Endometrial microvascular endothelial cells (primary cell): Measurements from ENCODE around the gene IL1A. TPM values are rescaled to one million over a fixed set of nuclear protein-coding genes. Genes with fewer than 3 reads are reported as not detected.
"Not testable (repeated sequence)": the region's sequence is repeated elsewhere in the genome, so short reads cannot be mapped to it uniquely, and the experiment has no call there.

Experiments
- in situ Hi-C: cut with HindIII; loops from 2 replicates; pipeline ENCODE4 v1.10.0; 2017; ENCODE audit warnings: low sequenced_read_pairs, low pct_unique_long_range_greater_than_20kb; ENCODE audit errors: inconsistent ontology term
- total RNA-seq: library from RNA; depleted of rRNA; stranded (reverse); fragments of >200 nt; gene quantifications from one replicate; pipeline ENCODE4 v1.2.3, GENCODE V29; 2015; ENCODE audit errors: inconsistent ontology term

The IL1A gene, protein sequence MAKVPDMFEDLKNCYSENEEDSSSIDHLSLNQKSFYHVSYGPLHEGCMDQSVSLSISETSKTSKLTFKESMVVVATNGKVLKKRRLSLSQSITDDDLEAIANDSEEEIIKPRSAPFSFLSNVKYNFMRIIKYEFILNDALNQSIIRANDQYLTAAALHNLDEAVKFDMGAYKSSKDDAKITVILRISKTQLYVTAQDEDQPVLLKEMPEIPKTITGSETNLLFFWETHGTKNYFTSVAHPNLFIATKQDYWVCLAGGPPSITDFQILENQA
- 0.65 TPM for total RNA-seq

DNA sequence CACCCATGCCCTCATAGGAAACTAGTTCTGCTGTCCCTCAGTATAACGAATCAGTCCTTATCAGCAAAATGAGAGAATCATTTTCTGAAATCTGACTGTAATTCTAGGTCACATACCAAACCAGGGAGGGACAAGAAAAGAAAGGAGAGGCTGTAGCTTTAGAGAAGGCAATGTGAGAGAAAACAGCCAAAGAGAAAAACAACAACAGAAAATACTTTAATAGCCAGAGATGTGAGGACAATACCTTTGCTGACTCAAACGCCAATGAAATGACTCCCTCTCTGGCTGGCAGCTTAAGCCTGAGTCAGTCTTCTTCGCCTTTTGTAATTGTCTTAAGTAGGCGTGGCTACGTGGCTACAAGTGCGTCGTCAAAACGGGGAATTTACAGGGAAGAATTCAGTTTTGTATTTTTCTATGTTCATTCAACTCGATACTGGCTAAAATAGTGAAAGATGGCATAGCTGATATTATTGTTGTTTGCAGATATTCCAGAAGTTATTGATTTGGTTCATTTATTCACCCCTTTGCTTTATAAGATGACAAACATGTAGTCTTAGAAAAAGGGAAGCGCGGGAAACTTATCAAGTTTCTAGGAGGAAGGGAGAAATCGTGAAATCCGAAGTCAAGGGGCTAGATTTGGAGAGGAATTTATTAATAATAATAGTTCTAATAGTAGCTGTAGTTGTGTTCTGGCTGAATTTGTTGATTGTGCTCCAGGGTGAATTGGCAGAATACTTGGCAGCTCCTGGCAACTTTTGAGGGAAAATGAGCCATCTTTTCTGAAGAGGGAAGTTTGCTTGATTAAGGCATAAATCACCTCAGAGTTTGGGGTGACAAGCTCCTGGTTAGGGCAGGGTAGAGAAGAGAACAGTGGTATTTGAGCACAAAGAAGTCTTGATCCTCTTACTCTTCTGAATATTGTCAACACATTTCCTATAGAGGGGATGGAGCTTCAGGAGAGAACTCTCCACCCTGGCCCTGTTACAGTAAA lies at the start of gene IL1A:
Gene IL1A (minus strand): TSS at position 295 of the 991 bp plus-strand sequence. CDS start 723 bp downstream, outside the sequence.
- in situ Hi-C loops: no loop called here

DNA sequence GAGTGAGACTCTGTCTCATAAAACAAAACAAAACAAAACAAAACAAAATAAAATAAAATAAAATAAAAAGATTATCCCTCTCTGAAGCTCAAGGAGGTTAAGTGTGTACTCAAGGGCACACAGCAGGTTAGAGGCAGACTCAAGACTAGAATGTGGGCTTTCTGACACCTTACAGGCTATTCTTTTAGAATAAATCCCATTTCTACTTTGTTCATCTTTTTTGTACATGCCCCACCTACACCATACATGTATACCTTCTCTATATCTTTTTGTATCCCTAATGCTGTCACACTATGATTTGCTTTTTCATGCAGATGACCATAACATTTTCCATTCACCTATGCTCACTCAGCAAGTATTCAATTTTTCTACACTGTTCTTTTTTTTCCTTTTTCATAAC lies 49.7 kb upstream of the IL1A start:
- in situ Hi-C loops: no loop called here

DNA sequence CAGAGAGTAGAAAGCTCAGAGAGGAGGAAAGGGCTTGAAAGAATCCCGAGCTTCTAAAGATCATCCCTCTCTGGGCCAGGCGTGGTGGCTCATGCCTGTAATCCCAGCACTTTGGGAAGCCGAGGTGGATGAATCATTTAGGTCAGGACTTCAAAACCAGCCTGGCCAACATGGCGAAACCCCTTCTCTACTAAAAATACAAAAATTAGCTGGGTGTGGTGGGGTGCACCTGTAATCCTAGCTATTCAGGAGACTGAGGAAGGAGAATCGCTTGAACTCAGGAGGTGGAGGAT lies 49.3 kb upstream of the IL1A start:
- in situ Hi-C loops: not testable (repeated sequence)

DNA sequence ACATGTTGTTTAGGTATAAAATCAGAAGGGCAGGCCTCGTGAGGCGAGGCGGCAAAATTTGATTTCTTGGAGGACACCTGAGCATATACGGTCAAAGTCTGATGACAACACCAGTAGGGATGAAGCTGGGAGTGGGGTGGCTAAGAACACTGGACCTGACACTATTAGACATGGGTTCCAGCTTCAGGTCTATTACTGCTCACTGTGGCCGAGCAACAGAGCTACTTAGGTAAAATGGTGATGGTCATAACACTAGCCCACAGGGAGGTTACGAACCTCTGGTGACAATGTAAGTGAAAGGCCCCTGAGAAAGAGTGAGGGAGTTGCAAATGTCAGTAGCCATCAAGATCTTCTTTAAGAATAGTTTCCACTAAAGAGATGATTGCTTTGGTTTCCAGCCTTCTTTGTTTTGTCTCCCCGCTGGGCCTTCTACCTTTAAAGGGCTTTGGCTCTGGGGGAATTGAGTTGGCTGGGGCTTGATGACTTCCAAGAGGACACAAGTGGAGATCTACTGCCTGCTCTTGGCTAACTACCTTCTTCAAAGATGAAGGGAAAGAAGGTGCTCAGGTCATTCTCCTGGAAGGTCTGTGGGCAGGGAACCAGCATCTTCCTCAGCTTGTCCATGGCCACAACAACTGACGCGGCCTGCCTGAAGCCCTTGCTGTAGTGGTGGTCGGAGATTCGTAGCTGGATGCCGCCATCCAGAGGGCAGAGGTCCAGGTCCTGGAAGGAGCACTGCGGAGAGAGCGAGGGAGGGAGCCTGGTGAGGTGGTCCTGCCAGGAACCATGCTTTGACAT lies 48.7 kb upstream of the IL1A start:
- in situ Hi-C loops: no loop called here

DNA sequence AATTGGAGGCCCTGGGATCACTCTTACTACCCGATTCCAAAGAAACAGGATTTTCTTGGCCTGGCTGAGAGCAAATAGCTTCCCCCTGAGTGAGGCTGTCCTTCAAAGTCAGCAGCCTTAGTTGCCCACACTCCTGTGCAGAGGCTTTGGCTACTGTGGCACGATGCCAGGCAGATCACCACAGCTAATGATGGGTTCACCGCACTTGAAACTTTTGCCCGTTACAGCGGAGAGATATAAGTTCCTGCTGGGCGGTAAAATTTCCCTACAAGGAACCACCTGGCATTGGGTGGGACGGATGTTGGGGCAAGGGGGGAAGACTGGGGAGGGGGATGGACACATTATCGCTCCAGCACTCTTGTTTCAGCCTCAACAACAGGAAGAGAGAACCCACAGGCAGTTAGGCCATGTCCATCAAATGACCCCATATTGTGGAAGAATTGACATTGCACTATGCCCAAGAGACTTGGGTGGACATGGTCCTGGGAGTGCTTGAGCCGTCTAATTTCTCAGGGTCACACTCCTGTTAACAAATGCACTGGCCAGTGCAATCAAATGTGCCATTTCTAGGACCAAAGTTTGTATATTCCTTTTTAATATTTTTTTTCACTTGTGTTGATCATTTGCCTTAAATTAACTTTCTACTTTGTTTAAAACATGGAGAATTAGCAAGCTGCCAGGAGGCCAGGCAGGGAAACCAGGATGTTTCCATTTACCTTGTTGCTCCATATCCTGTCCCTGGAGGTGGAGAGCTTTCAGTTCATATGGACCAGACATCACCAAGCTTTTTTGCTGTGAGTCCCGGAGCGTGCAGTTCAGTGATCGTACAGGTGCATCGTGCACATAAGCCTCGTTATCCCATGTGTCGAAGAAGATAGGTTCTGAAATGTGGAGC lies 47.9 kb upstream of the IL1A start:
- in situ Hi-C loops: no loop called here

DNA sequence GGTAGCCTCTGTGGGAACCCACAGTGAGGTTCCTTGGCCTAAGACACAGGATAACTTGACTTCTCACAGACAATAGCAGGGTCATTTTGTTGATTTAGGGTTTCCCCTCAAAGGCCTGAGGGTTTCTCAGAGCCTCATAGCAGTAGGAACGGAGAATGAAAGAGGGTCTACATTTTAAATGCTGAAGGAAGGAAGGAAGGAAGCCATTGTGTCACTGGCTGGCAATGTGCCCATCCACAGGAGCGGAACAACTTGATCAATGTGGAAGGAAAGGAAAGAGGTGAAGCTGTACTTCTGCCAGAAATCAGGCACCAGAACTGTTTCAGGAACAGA lies 47.2 kb upstream of the IL1A start:
- in situ Hi-C loops: no loop called here

DNA sequence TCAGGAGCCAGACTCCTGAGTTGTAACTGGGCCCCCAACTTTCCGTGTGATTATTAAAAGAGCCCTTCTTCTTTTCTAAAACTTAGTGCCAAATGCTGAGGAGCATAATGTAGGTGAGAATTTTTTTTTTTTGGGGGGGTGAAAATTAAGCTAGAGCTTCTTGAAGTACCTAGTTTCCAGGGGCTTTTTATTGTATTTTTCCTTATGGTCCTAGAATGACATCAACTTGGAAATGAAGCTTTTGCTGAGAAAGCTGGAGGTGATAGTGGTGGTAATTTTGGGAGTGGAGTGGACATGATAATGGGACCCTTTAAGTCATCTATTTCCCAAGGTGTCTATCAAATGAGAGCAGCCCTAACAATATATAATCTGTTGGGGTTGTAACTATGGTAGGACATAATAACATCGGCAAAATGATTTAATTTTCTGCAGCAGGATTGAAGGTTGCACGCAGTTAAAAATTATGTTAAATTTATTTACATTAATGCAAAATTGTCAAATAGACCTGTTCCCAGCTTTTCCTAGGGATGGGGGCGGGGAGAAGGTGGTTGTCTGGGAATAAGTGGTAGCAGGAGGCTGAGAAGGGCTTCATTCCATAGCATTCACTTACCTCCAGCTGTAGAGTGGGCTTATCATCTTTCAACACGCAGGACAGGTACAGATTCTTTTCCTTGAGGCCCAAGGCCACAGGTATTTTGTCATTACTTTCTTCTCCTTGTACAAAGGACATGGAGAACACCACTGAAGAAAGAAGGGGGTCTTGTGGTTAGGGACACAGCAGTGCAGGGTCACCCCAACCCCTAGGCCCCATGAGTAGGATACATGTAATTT lies 46.6 kb upstream of the IL1A start:
- in situ Hi-C loops: no loop called here

DNA sequence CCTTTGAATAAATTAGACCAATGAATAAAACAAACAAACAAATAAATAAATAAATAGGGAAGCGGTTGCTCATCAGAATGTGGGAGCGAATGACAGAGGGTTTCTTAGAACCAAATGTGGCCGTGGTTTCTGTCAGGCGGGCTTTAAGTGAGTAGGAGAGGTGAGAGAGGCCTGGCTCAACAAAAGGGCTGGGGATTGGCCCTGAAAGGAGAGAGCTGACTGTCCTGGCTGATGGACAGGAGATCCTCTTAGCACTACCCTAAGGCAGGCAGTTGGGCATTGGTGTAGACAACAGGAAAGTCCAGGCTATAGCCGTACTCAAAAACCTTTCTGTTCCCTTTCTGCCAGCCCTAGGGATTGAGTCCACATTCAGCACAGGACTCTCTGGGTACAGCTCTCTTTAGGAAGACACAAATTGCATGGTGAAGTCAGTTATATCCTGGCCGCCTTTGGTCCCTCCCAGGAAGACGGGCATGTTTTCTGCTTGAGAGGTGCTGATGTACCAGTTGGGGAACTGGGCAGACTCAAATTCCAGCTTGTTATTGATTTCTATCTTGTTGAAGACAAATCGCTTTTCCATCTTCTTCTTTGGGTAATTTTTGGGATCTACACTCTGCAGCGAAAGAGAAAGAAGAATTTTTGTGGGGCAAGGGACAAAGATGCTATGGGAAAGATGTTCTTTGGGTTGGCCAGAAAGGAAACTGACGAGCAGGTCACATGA lies 45.8 kb upstream of the IL1A start:
- in situ Hi-C loops: no loop called here

DNA sequence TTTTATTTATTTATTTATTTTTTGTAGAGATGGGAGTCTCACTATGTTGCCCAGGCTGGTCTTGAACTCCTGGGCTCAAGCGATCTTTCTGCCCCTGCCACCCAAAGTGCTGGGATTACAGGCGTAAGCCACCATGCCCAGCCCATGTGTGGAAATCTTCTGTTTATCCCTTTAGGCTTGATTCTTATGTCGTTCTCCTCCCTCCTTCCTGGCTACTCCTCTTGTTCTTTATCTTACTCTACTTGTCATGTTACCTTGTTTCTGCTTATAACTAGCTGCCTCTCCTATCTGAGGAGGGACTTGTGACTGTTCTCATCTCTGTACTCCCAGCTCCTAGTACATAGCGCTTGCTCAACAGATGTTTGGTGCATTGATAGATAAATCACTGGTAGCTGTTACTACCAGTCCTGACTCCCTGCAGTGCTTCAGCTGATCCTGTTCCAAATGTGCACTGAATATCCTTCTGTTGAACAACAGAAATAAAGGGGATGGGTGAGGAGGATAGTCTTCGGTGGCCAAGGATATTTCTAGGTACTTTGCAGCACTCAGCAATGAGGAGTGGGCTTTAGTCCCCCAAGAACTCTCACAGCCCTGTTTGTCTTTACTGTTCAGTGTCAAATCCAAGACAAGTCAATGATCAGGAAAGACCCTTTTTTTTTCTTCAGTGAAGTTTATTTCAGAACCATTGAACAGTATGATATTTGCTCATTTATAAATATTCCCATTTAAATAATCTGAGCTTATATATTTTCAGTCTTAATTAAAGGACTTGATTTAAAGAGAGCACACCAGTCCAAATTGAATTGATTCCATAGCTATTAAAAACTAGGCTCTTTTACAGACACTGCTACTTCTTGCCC lies 45.0 kb upstream of the IL1A start:
- in situ Hi-C loops: no loop called here

DNA sequence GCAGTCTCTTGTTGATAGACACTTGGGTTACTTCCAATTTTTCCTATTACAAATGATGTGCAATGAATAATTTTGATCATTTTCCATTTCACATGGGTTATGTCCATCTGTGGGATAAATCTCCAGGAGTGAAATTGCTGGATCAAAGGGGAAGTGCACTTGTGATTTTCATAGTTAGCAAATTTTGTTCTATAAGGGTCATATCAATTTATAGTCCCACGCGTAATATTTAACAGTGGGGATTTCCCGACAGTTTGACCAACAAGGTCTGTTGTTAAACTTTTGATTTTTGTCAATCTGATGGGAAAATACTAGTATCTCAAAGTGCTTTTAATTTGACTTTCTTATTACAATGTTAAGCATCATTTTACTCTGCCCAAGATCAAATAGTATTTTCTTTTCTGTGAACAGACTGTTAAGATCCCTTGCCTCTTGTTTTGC lies 44.0 kb upstream of the IL1A start:
- in situ Hi-C loops: no loop called here

DNA sequence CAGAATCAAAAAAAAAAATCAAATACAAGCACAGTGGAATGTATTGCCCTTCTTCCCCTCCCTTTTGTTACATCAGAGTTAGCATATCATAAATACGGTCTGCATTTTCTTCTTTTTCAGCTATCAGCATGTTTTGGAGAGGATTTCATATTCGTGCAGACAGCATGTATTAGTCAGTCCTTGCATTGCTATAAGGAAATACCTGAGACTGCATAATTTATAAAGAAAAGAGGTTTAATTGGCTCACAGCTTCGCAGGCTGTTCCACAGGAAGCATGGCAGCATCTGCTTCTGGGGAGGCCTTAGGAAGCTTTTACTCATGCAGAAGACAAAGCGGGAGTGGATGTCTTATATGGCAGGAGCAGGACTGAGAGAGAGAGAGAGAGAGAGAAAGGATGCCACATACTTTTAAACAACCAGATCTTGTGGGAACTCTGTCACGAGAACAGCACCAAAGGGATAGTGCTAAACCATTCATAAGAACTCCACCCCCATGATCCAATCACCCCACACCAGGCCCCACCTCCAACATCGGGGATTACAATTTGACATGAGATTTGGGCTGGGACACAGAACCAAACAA lies 43.4 kb upstream of the IL1A start:
- in situ Hi-C loops: no loop called here

DNA sequence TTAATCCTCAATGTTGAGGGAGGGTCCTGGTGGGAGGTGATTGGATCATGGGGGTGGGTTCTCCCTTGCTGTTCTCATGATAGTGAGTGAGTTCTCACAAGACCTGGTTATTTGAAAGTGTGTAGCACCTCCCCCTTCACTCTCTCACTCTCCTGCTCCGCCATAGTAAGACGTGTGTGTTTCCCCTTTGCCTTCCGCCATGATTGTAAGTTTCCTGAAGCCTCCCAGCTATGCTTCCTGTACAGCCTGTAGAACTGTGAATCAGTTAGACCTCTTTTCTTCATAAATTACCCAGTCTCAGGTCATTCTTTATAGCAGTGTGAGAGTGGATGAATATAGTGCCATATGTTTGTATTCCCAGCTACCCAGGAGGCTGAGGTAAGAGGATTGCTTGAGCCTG lies 42.7 kb upstream of the IL1A start:
- in situ Hi-C loops: no loop called here

DNA sequence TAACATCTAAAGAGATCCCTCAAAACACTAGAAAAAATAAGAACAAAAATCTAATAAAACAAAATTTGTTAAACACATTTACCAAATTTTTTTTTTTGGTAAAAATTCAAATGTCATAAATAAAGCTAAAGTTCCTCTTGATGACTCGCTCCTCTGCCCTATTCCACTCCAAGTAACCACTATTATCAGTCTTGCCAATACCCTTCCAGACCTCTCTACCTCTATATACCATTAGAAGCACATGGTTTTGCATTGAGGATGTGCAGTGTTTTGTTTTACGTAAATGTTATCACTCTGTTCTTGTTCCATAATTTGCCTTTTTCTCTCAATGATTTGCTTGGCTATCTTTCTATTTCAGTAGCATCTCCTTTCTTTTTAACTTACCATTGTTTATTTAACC lies 41.4 kb upstream of the IL1A start:
- in situ Hi-C loops: no loop called here

DNA sequence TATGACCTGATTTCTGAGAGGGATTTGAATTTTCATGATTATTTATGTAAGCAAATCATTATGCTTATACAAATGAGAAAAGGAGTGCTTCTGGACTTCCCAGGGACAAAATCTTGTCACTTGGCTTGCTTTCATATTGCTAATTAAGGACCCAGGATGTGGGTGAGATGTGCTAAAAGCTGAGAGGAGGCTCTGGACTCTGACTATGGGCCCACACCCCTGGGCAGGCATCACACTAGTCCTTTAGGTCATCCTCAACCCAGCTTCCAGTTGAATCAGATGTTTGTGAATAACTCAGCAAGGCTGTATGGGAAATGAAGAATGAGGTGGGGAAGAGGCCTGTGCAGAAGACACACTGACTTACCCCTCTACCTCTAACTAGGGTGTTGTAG lies 40.4 kb upstream of the IL1A start:
- in situ Hi-C loops: no loop called here

DNA sequence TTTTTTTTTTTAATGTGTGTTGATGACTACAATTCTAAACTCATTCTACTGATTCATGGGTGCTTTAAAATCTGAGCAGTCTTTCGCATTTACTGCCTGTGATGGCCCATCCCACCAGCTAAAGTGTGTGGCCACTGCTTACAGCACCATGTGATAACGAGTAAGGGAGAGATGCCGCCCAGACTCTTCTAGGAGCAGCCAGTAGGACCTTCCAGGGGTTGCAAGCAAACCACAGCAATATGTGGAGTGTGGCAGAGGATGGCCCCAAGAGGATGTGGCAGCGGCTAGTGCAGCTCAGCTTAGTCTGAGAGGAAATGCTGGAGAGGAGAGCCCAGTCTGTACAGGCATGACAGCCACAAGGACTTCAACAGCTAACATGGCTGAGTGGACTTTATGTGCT lies 37.4 kb upstream of the IL1A start:
- in situ Hi-C loops: no loop called here

DNA sequence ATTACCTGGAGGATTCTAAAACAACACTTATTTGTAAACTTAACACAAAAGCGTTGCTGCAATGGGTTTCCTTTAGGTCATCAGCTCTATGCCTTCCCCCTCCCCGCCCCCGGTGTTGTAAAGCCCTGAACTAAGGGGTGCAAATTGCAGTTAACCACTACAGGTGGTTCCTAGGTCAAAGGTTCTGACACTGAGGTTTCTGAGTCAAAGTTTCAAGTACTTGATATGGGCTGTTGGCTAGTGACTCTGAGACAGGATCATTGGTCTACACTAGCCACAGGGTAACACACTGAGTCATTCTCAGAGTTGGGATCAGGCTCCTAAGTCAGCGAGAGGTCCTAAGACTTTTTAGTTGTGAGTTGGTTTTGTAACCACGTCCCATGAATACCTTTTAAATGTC lies 36.8 kb upstream of the IL1A start:
- in situ Hi-C loops: no loop called here
